ENCODE results near the gene MMD2. TPM values are rescaled to one million over a fixed set of nuclear protein-coding genes. Genes with fewer than 3 reads are reported as not detected.

MMD2 gene
- total RNA-seq, 1 donor, result not detected

DNA sequence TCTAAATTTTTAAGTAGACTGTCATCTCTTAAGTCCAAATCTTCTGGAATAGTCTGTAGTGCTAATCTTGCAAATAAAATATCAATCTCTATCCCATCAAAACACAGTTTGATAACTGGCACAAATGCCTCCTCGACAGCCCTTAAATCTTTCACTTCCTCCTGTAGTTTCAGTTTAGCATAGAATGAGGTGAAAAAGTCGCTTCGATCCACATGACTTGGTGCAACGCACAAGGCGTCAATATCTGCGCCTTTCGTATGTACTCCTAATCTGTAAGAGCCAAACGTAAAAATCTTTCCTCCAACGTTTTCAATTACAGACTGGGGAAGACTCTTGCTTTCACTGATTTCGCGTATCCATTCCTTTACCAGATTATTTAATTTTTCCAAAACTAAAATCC lies 97.8 kb downstream of the MMD2 start:
- H3K4me3 ChIP-seq (ENCODE audit: low read depth, low read length), result peak overlapping the region; percentile 53
- DNase-seq (ENCODE audit: low read depth), result no peak

DNA sequence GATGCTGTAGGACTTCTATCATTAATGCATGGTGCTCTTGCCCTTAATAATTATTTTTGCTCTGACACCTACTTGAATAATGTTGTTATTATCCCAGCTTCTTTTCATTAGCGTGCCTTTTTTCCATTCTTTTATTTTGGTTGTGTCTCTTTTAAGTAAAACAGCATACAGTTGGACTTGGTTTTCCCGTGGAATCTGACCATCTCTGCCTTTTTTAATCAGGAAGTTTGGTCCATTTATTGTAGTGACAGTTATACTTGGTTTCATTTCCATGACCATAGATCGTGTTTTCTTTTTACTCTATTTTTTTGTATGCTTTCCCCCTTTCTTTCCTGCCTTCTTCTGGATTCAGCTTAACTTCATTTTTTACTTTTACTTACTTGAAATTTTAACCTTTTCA lies 101.8 kb downstream of the MMD2 start:
- no peak overlapping the region for H3K4me3 ChIP-seq (ENCODE audit: low read depth, low read length)
- no peak for DNase-seq (ENCODE audit: low read depth)
- TF ChIP-seq, protein P1, sequence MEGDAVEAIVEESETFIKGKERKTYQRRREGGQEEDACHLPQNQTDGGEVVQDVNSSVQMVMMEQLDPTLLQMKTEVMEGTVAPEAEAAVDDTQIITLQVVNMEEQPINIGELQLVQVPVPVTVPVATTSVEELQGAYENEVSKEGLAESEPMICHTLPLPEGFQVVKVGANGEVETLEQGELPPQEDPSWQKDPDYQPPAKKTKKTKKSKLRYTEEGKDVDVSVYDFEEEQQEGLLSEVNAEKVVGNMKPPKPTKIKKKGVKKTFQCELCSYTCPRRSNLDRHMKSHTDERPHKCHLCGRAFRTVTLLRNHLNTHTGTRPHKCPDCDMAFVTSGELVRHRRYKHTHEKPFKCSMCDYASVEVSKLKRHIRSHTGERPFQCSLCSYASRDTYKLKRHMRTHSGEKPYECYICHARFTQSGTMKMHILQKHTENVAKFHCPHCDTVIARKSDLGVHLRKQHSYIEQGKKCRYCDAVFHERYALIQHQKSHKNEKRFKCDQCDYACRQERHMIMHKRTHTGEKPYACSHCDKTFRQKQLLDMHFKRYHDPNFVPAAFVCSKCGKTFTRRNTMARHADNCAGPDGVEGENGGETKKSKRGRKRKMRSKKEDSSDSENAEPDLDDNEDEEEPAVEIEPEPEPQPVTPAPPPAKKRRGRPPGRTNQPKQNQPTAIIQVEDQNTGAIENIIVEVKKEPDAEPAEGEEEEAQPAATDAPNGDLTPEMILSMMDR (IDR thresholded peaks at IDR 0.05; ENCODE audit: insufficient read depth, low read depth, low read length), result no peak

More for the DNA sequence above, 97.8 kb downstream of the MMD2 start:
- TF ChIP-seq, protein P1 (IDR thresholded peaks at IDR 0.05; ENCODE audit: insufficient read depth, low read depth, low read length), result no peak

DNA sequence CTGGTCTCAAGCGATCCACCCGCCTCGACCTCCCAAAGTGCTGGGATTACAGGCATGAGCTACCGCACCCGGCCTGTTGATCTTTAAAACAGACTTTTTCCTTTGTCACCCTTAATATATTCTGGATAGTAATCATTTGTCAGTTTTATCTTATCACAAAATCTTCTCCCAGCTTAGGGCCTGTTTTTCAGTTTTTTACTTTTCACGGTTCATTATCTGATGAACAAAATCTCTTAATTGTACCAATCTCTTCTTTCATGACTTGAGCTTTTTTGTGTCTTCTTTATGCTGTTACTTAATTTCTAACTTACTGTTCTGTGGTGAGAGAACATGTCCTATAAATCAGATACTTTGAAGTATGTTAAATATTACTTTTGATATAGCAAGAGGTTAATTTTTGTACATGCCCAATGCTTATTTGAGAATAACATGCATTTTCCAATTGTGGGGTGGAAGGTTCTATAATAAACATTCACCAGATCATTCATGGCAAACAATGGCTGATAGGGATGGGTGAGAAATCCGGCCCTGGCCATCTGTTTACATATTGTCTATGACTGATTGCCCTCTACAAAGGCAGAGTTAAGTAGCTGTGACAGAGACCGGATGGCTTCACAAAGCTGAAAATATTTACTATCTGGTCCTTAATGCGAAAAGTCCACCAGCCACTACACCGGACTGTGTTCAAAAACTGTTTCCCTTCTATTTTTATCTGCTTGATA lies 102.5 kb downstream of the MMD2 start:
- TF ChIP-seq, protein P1 (IDR thresholded peaks at IDR 0.05; ENCODE audit: insufficient read depth, low read depth, low read length), result no peak
- H3K4me3 ChIP-seq (ENCODE audit: low read depth, low read length), result no peak overlapping the region
- no peak for DNase-seq (ENCODE audit: low read depth)

Small RNA genes within 50 kb of the gene (small RNA-seq; reads per million reads assigned to genes)
- not detected for gene AC092032.1

Other genes with a start within 250 kb of the MMD2 start
- gene AP5Z1, start 183.6 kb downstream of the MMD2 start, total RNA-seq, result 40.2 and 59.6 TPM in 2 replicates
- gene PAPOLB, start 97.2 kb downstream of the MMD2 start, total RNA-seq, result under 0.01 TPM in 1 of 2 replicates, not detected in the other
- under 0.01 and 0.32 TPM in 2 replicates for gene RADIL, start 75.5 kb downstream of the MMD2 start, total RNA-seq
- 9.0 and 12.1 TPM in 2 replicates for gene RBAK, start 86.7 kb upstream of the MMD2 start, total RNA-seq
- 45.7 and 61.3 TPM in 2 replicates for gene WIPI2, start 231.0 kb upstream of the MMD2 start, total RNA-seq

Data from fibroblast of villous mesenchyme (primary cell).